SK-N-SH treated with all-trans-retinoic acid at 6 μM for 48 hours (cell line): Measurements from ENCODE around the gene PARVB.

Experiments
- ATAC-seq: fragments of 200-7000 bp; cut with Tn5 transposase; 3 replicates; pipeline ENCODE4 v1.9.1; 2020; ENCODE audit warnings: mild to moderate bottlenecking, moderate library complexity
- ARNTL ChIP-seq: fragments of 450-650 bp; formaldehyde crosslinking; IDR thresholded peaks from 2 replicates; pipeline ENCODE4 v1.5.0; 2020; ENCODE audit warnings: low read depth, mild to moderate bottlenecking, moderate library complexity, borderline replicate concordance
- BACH2 ChIP-seq: fragments of 250-450 bp; sonication (Bioruptor Pico); IDR thresholded peaks from 2 replicates; pipeline ENCODE4 v1.9.0; 2021; ENCODE audit warnings: mild to moderate bottlenecking, borderline replicate concordance
- CSDC2 ChIP-seq: fragments of 250-450 bp; sonication (Bioruptor Pico); IDR thresholded peaks from 2 replicates; pipeline ENCODE4 v1.5.0; 2020; ENCODE audit warnings: mild to moderate bottlenecking, moderate library complexity
- ESRRG ChIP-seq: fragments of 250-450 bp; sonication (Bioruptor Pico); IDR thresholded peaks from 2 replicates; pipeline ENCODE4 v1.6.1; 2021; ENCODE audit warnings: mild to moderate bottlenecking
- GLIS3 ChIP-seq: fragments of 250-450 bp; sonication (Bioruptor Pico); IDR thresholded peaks from 2 replicates; pipeline ENCODE4 v1.5.0; 2020; ENCODE audit warnings: mild to moderate bottlenecking, moderate library complexity
- ISL1 ChIP-seq: fragments of 250-450 bp; sonication (Bioruptor Pico); IDR thresholded peaks from 2 replicates; pipeline ENCODE4 v2.1.2; 2022; ENCODE audit warnings: mild to moderate bottlenecking, moderate library complexity
- OSR1 ChIP-seq: fragments of 250-450 bp; sonication (Bioruptor Pico); IDR thresholded peaks from 2 replicates; pipeline ENCODE4 v1.8.0; 2022; ENCODE audit warnings: moderate library complexity, mild to moderate bottlenecking, inconsistent platforms
- PPARA ChIP-seq: fragments of 250-450 bp; sonication (Bioruptor Pico); IDR thresholded peaks from 2 replicates; pipeline ENCODE4 v1.5.0; 2020; ENCODE audit warnings: mild to moderate bottlenecking, borderline replicate concordance
- RARB ChIP-seq: fragments of 250-450 bp; sonication (Bioruptor Pico); IDR thresholded peaks from 2 replicates; pipeline ENCODE4 v1.8.0; 2021; ENCODE audit warnings: mild to moderate bottlenecking, moderate library complexity
- SNAI2 ChIP-seq: fragments of 250-450 bp; sonication (Bioruptor Pico); IDR thresholded peaks from 2 replicates; pipeline ENCODE4 v1.5.0; 2020; ENCODE audit warnings: mild to moderate bottlenecking, moderate library complexity
- TCF4 ChIP-seq: fragments of 250-450 bp; sonication (Bioruptor Pico); IDR thresholded peaks from 2 replicates; pipeline ENCODE4 v1.8.0; 2021; ENCODE audit warnings: mild to moderate bottlenecking, moderate library complexity, borderline replicate concordance
- TOX ChIP-seq: fragments of 250-450 bp; sonication (Bioruptor Pico); IDR thresholded peaks from 2 replicates; pipeline ENCODE4 v1.8.0; 2021; ENCODE audit warnings: mild to moderate bottlenecking, moderate library complexity, borderline replicate concordance
- ZC3H10 ChIP-seq: fragments of 250-450 bp; sonication (Bioruptor Pico); IDR thresholded peaks from 2 replicates; pipeline ENCODE4 v1.5.1; 2021; ENCODE audit warnings: mild to moderate bottlenecking, moderate library complexity
- ZFP3 ChIP-seq: fragments of 250-450 bp; sonication (Bioruptor Pico); IDR thresholded peaks from 2 replicates; pipeline ENCODE4 v1.5.0; 2020; ENCODE audit warnings: mild to moderate bottlenecking, moderate library complexity
- ZFP30 ChIP-seq: fragments of 450-650 bp; formaldehyde crosslinking; IDR thresholded peaks from 2 replicates; pipeline ENCODE4 v1.5.0; 2022; ENCODE audit warnings: mild to moderate bottlenecking, moderate library complexity
- ZNF565 ChIP-seq: fragments of 450-650 bp; formaldehyde crosslinking; conservative IDR thresholded peaks from 2 replicates; pipeline ENCODE4 v1.5.0; 2020; ENCODE audit warnings: low read depth, mild to moderate bottlenecking, moderate library complexity
- ZNF70 ChIP-seq: fragments of 450-650 bp; formaldehyde crosslinking; IDR thresholded peaks from 2 replicates; pipeline ENCODE4 v1.5.0; 2020; ENCODE audit warnings: mild to moderate bottlenecking, moderate library complexity
- ZNF8 ChIP-seq: fragments of 450-650 bp; formaldehyde crosslinking; IDR thresholded peaks from 2 replicates; pipeline ENCODE4 v1.5.0; 2020; ENCODE audit warnings: mild to moderate bottlenecking, moderate library complexity
- TF ChIP-seq, protein P1 (sequence below): fragments of 250-450 bp; sonication (Bioruptor Pico); IDR thresholded peaks from 2 replicates; pipeline ENCODE4 v1.8.0; 2021; ENCODE audit warnings: low read depth, mild to moderate bottlenecking, moderate library complexity, borderline replicate concordance
- TF ChIP-seq, protein P2 (sequence below): fragments of 250-450 bp; sonication (Bioruptor Pico); IDR thresholded peaks from 2 replicates; pipeline ENCODE4 v1.5.0; 2020; ENCODE audit warnings: mild to moderate bottlenecking, moderate library complexity
- TF ChIP-seq, protein P3 (sequence below): fragments of 250-450 bp; sonication (Bioruptor Pico); IDR thresholded peaks from 2 replicates; pipeline ENCODE4 v1.5.1; 2020; ENCODE audit warnings: low read depth, mild to moderate bottlenecking, moderate library complexity
- TF ChIP-seq, protein P4 (sequence below): fragments of 250-450 bp; sonication (Bioruptor Pico); IDR thresholded peaks from 2 replicates; pipeline ENCODE4 v1.5.1; 2021; ENCODE audit warnings: mild to moderate bottlenecking, moderate library complexity

The PARVB gene

DNA sequence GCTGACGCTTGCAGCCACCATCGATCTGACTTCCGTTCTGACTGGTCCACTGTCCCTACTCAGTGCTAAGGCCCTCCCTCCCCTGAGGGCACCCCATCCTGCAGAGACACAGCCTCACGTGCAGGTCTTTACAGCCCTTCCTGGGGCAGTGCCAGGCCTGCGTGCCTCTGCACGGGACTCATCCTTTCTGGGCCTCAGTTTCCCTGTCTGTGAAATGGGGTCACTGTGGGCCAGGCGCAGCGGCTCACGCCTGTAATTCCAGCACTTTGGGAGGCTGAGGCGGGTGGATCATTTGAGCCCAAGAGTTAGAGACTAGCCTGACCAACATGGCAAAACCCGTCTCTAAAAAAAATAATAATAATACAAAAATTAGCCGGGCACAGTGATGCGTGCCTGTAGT lies 138.9 kb downstream of the PARVB start (continued):
- TF ChIP-seq, protein P1, sequence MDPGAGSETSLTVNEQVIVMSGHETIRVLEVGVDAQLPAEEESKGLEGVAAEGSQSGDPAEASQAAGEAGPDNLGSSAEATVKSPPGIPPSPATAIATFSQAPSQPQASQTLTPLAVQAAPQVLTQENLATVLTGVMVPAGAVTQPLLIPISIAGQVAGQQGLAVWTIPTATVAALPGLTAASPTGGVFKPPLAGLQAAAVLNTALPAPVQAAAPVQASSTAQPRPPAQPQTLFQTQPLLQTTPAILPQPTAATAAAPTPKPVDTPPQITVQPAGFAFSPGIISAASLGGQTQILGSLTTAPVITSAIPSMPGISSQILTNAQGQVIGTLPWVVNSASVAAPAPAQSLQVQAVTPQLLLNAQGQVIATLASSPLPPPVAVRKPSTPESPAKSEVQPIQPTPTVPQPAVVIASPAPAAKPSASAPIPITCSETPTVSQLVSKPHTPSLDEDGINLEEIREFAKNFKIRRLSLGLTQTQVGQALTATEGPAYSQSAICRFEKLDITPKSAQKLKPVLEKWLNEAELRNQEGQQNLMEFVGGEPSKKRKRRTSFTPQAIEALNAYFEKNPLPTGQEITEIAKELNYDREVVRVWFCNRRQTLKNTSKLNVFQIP = no peak
- no peak for TF ChIP-seq ZNF70 (CRISPR knock-in tag)
- TF ChIP-seq, protein P2, sequence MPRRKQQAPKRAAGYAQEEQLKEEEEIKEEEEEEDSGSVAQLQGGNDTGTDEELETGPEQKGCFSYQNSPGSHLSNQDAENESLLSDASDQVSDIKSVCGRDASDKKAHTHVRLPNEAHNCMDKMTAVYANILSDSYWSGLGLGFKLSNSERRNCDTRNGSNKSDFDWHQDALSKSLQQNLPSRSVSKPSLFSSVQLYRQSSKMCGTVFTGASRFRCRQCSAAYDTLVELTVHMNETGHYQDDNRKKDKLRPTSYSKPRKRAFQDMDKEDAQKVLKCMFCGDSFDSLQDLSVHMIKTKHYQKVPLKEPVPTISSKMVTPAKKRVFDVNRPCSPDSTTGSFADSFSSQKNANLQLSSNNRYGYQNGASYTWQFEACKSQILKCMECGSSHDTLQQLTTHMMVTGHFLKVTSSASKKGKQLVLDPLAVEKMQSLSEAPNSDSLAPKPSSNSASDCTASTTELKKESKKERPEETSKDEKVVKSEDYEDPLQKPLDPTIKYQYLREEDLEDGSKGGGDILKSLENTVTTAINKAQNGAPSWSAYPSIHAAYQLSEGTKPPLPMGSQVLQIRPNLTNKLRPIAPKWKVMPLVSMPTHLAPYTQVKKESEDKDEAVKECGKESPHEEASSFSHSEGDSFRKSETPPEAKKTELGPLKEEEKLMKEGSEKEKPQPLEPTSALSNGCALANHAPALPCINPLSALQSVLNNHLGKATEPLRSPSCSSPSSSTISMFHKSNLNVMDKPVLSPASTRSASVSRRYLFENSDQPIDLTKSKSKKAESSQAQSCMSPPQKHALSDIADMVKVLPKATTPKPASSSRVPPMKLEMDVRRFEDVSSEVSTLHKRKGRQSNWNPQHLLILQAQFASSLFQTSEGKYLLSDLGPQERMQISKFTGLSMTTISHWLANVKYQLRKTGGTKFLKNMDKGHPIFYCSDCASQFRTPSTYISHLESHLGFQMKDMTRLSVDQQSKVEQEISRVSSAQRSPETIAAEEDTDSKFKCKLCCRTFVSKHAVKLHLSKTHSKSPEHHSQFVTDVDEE (CRISPR knock-in tag) = no peak
- TF ChIP-seq TCF4 (CRISPR knock-in tag) = no peak
- no peak for TF ChIP-seq ISL1 (CRISPR knock-in tag)
- TF ChIP-seq ZNF8 = no peak
- no peak for TF ChIP-seq ESRRG (CRISPR knock-in tag)

DNA sequence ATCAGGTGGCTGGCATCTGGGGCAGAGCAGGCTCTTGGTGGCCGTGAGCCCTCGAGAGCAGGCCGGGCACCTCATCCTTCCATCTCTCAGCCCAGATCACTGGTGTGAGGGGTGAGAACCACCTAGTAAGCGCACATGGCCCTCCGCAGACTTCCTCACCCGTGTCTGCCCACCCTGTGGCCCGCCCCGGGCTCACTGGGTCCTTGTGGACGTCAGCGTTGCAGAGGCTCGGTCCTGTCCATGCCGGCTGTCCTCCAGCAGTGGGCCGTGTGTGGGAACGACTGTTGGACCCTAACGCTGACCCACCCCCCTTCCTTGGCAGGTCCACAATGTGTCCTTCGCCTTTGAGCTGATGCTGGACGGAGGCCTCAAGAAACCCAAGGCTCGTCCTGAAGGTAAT lies 139.4 kb downstream of the PARVB start:
- no peak for ATAC-seq
- TF ChIP-seq TOX = no peak
- no peak for TF ChIP-seq ARNTL (CRISPR knock-in tag)
- TF ChIP-seq, protein P1 = no peak
- TF ChIP-seq GLIS3 (CRISPR knock-in tag) = no peak
- TF ChIP-seq, protein P3, sequence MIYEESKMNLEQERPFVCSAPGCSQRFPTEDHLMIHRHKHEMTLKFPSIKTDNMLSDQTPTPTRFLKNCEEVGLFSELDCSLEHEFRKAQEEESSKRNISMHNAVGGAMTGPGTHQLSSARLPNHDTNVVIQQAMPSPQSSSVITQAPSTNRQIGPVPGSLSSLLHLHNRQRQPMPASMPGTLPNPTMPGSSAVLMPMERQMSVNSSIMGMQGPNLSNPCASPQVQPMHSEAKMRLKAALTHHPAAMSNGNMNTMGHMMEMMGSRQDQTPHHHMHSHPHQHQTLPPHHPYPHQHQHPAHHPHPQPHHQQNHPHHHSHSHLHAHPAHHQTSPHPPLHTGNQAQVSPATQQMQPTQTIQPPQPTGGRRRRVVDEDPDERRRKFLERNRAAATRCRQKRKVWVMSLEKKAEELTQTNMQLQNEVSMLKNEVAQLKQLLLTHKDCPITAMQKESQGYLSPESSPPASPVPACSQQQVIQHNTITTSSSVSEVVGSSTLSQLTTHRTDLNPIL (CRISPR knock-in tag) = no peak
- TF ChIP-seq, protein P4, sequence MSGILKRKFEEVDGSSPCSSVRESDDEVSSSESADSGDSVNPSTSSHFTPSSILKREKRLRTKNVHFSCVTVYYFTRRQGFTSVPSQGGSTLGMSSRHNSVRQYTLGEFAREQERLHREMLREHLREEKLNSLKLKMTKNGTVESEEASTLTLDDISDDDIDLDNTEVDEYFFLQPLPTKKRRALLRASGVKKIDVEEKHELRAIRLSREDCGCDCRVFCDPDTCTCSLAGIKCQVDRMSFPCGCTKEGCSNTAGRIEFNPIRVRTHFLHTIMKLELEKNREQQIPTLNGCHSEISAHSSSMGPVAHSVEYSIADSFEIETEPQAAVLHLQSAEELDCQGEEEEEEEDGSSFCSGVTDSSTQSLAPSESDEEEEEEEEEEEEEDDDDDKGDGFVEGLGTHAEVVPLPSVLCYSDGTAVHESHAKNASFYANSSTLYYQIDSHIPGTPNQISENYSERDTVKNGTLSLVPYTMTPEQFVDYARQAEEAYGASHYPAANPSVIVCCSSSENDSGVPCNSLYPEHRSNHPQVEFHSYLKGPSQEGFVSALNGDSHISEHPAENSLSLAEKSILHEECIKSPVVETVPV (CRISPR knock-in tag) = no peak
- TF ChIP-seq CSDC2 (CRISPR knock-in tag) = no peak
- no peak for TF ChIP-seq BACH2 (CRISPR knock-in tag)
- no peak for TF ChIP-seq ZC3H10 (CRISPR knock-in tag)
- TF ChIP-seq OSR1 = no peak
- TF ChIP-seq RARB = no peak
- TF ChIP-seq ZFP30 = no peak
- TF ChIP-seq ISL1 (CRISPR knock-in tag) = no peak
- TF ChIP-seq ZFP3 (CRISPR knock-in tag) = no peak
- no peak for TF ChIP-seq ZNF8
- TF ChIP-seq PPARA = no peak
- TF ChIP-seq, protein P2 (CRISPR knock-in tag) = no peak

DNA sequence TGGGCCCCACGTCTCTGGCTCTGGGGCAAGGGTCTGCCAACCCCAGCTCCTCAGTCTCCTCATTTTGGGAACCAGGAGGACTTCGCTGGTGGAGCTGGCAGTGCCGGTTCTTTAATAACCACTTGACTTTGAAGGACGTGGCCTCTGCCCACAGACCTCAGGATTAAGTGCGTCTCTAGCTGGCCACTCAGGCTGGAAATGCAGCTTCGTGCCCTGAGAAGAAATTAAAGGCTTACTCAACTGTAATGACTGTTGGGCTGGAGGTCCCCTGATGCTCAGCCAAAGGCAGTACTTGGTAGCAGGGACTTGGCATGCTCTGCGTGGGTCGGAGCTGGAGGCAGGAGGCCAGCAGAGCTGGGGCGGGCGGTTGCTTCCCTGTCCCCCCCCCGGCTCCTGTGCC lies 139.9 kb downstream of the PARVB start:
- ATAC-seq = no peak
- TF ChIP-seq PPARA (no peak), ARNTL (CRISPR knock-in tag) (no peak), TCF4 (CRISPR knock-in tag) (no peak), SNAI2 (no peak), ZNF565 (CRISPR knock-in tag) (no peak), GLIS3 (CRISPR knock-in tag) (no peak), TOX (no peak), CSDC2 (CRISPR knock-in tag) (no peak), ZFP3 (CRISPR knock-in tag) (no peak), ESRRG (CRISPR knock-in tag) (no peak), ISL1 (CRISPR knock-in tag) (no peak), ZC3H10 (CRISPR knock-in tag) (no peak), RARB (no peak), ZNF70 (CRISPR knock-in tag) (no peak)
- TF ChIP-seq, protein P4 (CRISPR knock-in tag) = no peak
- TF ChIP-seq, protein P3 (CRISPR knock-in tag) = no peak
